Measurements from ENCODE around the gene LRMDA. TPM values are rescaled to one million over a fixed set of nuclear protein-coding genes. Genes with fewer than 3 reads are reported as not detected.

LRMDA gene
- total RNA-seq, 2 experiments from 2014 or later: not detected

DNA sequence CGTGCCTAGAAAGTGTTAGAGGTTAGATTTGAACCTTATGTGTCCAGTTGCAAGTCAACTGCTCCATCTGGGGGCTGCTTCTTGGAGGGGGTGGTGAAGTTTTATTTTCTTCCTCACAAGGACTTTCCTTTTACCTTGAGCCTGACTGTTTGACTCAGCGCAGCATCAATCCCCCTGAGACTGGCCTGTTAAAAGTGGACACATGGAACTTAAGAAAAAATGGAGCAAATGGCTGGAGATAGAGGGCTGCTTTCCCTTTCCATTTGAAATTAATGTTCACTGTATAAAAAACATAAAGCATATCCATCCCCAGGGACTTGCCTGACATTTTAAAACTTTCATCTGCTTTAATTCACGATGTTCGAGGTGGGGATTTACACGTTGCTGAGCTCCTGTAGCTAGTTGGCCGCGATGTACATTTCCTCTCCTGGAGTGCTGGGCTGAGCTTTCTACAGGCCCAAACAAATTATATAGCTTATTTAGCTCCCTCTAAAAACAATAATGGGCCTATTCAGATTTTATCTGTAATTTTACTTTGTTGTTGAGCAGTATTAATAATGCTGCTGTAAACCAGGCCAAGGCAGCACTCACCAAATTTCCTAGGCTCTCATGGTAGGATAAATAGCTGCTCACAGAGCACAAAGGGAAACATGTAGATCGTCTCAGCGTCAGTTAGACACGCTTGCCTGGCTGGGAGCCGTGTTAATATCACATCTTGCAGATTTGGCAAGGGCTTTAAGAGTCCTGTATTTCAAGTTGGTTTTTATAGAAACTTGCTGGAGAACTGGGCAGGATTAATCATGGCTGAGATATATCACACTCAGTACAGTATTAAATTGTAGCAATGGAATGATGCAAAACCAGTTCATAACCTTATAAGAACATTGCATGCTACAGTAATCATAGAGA lies 251.5 kb downstream of the LRMDA start:
- TF ChIP-seq, protein P1, sequence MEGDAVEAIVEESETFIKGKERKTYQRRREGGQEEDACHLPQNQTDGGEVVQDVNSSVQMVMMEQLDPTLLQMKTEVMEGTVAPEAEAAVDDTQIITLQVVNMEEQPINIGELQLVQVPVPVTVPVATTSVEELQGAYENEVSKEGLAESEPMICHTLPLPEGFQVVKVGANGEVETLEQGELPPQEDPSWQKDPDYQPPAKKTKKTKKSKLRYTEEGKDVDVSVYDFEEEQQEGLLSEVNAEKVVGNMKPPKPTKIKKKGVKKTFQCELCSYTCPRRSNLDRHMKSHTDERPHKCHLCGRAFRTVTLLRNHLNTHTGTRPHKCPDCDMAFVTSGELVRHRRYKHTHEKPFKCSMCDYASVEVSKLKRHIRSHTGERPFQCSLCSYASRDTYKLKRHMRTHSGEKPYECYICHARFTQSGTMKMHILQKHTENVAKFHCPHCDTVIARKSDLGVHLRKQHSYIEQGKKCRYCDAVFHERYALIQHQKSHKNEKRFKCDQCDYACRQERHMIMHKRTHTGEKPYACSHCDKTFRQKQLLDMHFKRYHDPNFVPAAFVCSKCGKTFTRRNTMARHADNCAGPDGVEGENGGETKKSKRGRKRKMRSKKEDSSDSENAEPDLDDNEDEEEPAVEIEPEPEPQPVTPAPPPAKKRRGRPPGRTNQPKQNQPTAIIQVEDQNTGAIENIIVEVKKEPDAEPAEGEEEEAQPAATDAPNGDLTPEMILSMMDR (IDR thresholded peaks at IDR 0.05): no peak
- ChIA-PET POLR2A (no interaction called here), CTCF (interaction anchor here (0.9 kb wide), 1 partner anchor 9 kb away, joined by 3 read pairs; no protein-coding TSS in a partner anchor)
- Histone ChIP-seq H3K27me3 (ENCODE audit: control insufficient read depth in 1 of 2, insufficient read depth in 2 of 2, low read length in 2 of 2) (peaks cover 0 to 3% of the 10 kb centered on the region in 2 experiments), H3K9me3 (ENCODE audit: control insufficient read depth in 1 of 2, insufficient read depth in 1 of 2, low read length in 2 of 2) (no peaks in the 10 kb centered on the region), H3K4me1 (ENCODE audit: insufficient read depth, low read length) (no peaks in the 10 kb centered on the region), H3K27ac (ENCODE audit: low read depth in 1 of 2, low read length in 2 of 2) (no peak overlapping the region), H3K4me3 (ENCODE audit: low read length) (no peak overlapping the region), H3K36me3 (ENCODE audit: insufficient read depth, low read length) (no peaks in the 10 kb centered on the region)
- ATAC-seq (ENCODE audit: poor library complexity) (no peak), DNase-seq (no peak)
- no peaks in the 10 kb centered on the region for H3K9me3 Mint-ChIP-seq
- no peak overlapping the region for H3K4me3 Mint-ChIP-seq
- no peaks in the 10 kb centered on the region for H3K4me1 Mint-ChIP-seq (ENCODE audit: low read depth)
- peaks cover 12% of the 10 kb centered on the region for H3K27me3 Mint-ChIP-seq
- intact Hi-C loops (cut with DNase I, micrococcal nuclease): no loop called here
- H3K36me3 Mint-ChIP-seq (ENCODE audit: low read depth): no peaks in the 10 kb centered on the region
- no peak overlapping the region for H3K27ac Mint-ChIP-seq

- ATAC-seq (ENCODE audit: poor library complexity) (no peak), DNase-seq (no peak)
- Mint-ChIP-seq H3K27me3 (no peaks in the 10 kb centered on the region), H3K4me3 (no peak overlapping the region), H3K4me1 (ENCODE audit: low read depth) (no peaks in the 10 kb centered on the region), H3K36me3 (ENCODE audit: low read depth) (no peaks in the 10 kb centered on the region), H3K9me3 (no peaks in the 10 kb centered on the region), H3K27ac (no peak overlapping the region)
- H3K27me3 ChIP-seq (ENCODE audit: control insufficient read depth in 1 of 2, insufficient read depth in 2 of 2, low read length in 2 of 2): peaks cover 0 to 3% of the 10 kb centered on the region in 2 experiments
- no peaks in the 10 kb centered on the region for H3K4me1 ChIP-seq (ENCODE audit: insufficient read depth, low read length)
- ChIA-PET POLR2A (interaction anchor here (0.5 kb wide), 1 partner anchor 387 kb away, joined by 3 read pairs; no protein-coding TSS in a partner anchor), CTCF (interaction anchor here (0.8 kb wide), 1 partner anchor 14 kb away, joined by 3 read pairs; no protein-coding TSS in a partner anchor)
- H3K4me3 ChIP-seq (ENCODE audit: low read length): no peak overlapping the region
- TF ChIP-seq, protein P1 (IDR thresholded peaks at IDR 0.05): no peak
- no peaks in the 10 kb centered on the region for H3K9me3 ChIP-seq (ENCODE audit: control insufficient read depth in 1 of 2, insufficient read depth in 1 of 2, low read length in 2 of 2)
- intact Hi-C loops (cut with DNase I, micrococcal nuclease): no loop called here
- no peaks in the 10 kb centered on the region for H3K36me3 ChIP-seq (ENCODE audit: insufficient read depth, low read length)
- no peak overlapping the region for H3K27ac ChIP-seq (ENCODE audit: low read depth in 1 of 2, low read length in 2 of 2)
Measured at GRCh38 chr10:75685187-75685586, 253.8 kb downstream of the LRMDA start.

- POLR2A ChIA-PET: no interaction called here
- intact Hi-C loops (cut with DNase I, micrococcal nuclease): no loop called here
- no peak for ATAC-seq (ENCODE audit: poor library complexity)
Measured at GRCh38 chr10:75688506-75689300, 257.3 kb downstream of the LRMDA start.

More at GRCh38 chr10:75688506-75689300, 257.3 kb downstream of the LRMDA start:
- Histone ChIP-seq H3K27ac (ENCODE audit: low read depth in 1 of 2, low read length in 2 of 2) (no peak overlapping the region), H3K4me3 (ENCODE audit: low read length) (no peak overlapping the region), H3K4me1 (ENCODE audit: insufficient read depth, low read length) (no peaks in the 10 kb centered on the region), H3K27me3 (ENCODE audit: control insufficient read depth in 1 of 2, insufficient read depth in 2 of 2, low read length in 2 of 2) (peaks cover 0 to 3% of the 10 kb centered on the region in 2 experiments), H3K36me3 (ENCODE audit: insufficient read depth, low read length) (no peaks in the 10 kb centered on the region), H3K9me3 (ENCODE audit: control insufficient read depth in 1 of 2, insufficient read depth in 1 of 2, low read length in 2 of 2) (no peaks in the 10 kb centered on the region)
- no peaks in the 10 kb centered on the region for H3K36me3 Mint-ChIP-seq (ENCODE audit: low read depth)
- H3K4me3 Mint-ChIP-seq: no peak overlapping the region
- CTCF ChIA-PET: no interaction called here
- DNase-seq: no peak
- TF ChIP-seq, protein P1 (IDR thresholded peaks at IDR 0.05): no peak
- peaks cover 3% of the 10 kb centered on the region for H3K27me3 Mint-ChIP-seq
- H3K9me3 Mint-ChIP-seq: no peaks in the 10 kb centered on the region
- no peaks in the 10 kb centered on the region for H3K4me1 Mint-ChIP-seq (ENCODE audit: low read depth)
- H3K27ac Mint-ChIP-seq: no peak overlapping the region
